GM12878 (cell line): ENCODE data around the gene DYNC1I1. TPM values are rescaled to one million over a fixed set of nuclear protein-coding genes. Genes with fewer than 3 reads are reported as not detected.

Source experiments
- ATAC-seq: fragments of 200-7000 bp; cut with Tn5 transposase; 3 replicates; pipeline ENCODE4 v1.9.1; 2020; ENCODE audit warnings: mild to moderate bottlenecking, moderate library complexity
- BruUV-seq: library from RNA; stranded (reverse); fragments of 400-500 nt; replicated peaks from 2 replicates; lab custom pipeline; 2021; lab: Mats Ljungman, UMichigan
- CTCF ChIA-PET: fragments of 300-600 bp; sonication (Branson Sonifier 250); formaldehyde crosslinking; extraction: SDS; loops from one replicate; lab custom pipeline; 2021; ENCODE audit warnings: inconsistent platforms; lab: Yijun Ruan, JAX
- POLR2A ChIA-PET: fragments of 350-600 bp; formaldehyde crosslinking; extraction: SDS; loops from one replicate; lab custom pipeline; 2021; ENCODE audit warnings: inconsistent platforms; lab: Charles Lee
- RAD21 ChIA-PET: fragments of 300-600 bp; sonication (Branson Sonifier 250); formaldehyde crosslinking; loops from one replicate; lab custom pipeline; 2023; ENCODE audit warnings: antibody characterized with exemption; ENCODE audit not compliant: unreplicated experiment; lab: Charles Lee
- SMC1A ChIA-PET: fragments of 300-600 bp; sonication (Branson Sonifier 250); formaldehyde crosslinking; loops from one replicate; lab custom pipeline; 2023; ENCODE audit not compliant: unreplicated experiment, uncharacterized antibody; lab: Charles Lee
- DNase-seq: peaks from one replicate; pipeline ENCODE4 v3.0.0-alpha.2; 2011; ENCODE audit warnings: low read depth, low spot score
- FAIRE-seq: peaks from 3 replicates; lab custom pipeline; 2011; peaks lifted over from hg19 to GRCh38; lab: Jason Lieb, UNC
- H2AFZ ChIP-seq: 2 replicates; pipeline ENCODE4 v1.6.0; 2011; ENCODE audit warnings: low read depth, low read length, control low read depth; ENCODE audit not compliant: control insufficient read depth
- H3K27ac ChIP-seq: 2 replicates; pipeline ENCODE4 v1.5.1; 2011; ENCODE audit warnings: control low read depth; ENCODE audit not compliant: control insufficient read depth, insufficient read depth
- H3K27me3 ChIP-seq, 2 experiments: replicated peaks in 1 of 2; 2 replicates each; pipeline versions ENCODE4 v1.6.0 to v1.6.1; 2011; ENCODE audit warnings: low read length in 1 of 2; ENCODE audit not compliant: control insufficient read depth in 2 of 2, insufficient read depth in 2 of 2
- H3K36me3 ChIP-seq, 2 experiments: 2 replicates each; pipeline ENCODE4 v1.5.1; 2011; ENCODE audit warnings: low read length in 1 of 2; ENCODE audit not compliant: control insufficient read depth in 2 of 2, insufficient read depth in 2 of 2
- H3K4me1 ChIP-seq: 2 replicates; pipeline ENCODE4 v1.6.1; 2011; ENCODE audit warnings: mild to moderate bottlenecking, low read length, moderate library complexity, mixed read lengths; ENCODE audit not compliant: control insufficient read depth, insufficient read depth
- H3K4me2 ChIP-seq: 2 replicates; pipeline ENCODE4 v1.6.0; 2011; ENCODE audit warnings: control low read depth; ENCODE audit not compliant: control insufficient read depth, insufficient read depth
- H3K4me3 ChIP-seq: fragments of 200-600 bp; sonication (generic); 2 replicates; pipeline ENCODE4 v1.5.1; 2016
- H3K79me2 ChIP-seq: 2 replicates; pipeline ENCODE4 v1.6.0; 2011; ENCODE audit warnings: low read length; ENCODE audit not compliant: control insufficient read depth, insufficient read depth
- H3K9ac ChIP-seq: 2 replicates; pipeline ENCODE4 v1.8.0; 2011; ENCODE audit warnings: low read length, control low read depth, mixed read lengths; ENCODE audit not compliant: control insufficient read depth, insufficient read depth
- H3K9me3 ChIP-seq: replicated peaks from 3 replicates; pipeline ENCODE4 v1.5.1; 2011; ENCODE audit warnings: mild to moderate bottlenecking, low read length; ENCODE audit not compliant: control insufficient read depth, insufficient read depth
- H4K20me1 ChIP-seq: 2 replicates; pipeline ENCODE4 v1.6.0; 2011; ENCODE audit not compliant: control insufficient read depth, insufficient read depth
- ATF7 ChIP-seq: fragments of 450-650 bp; IDR thresholded peaks from 2 replicates; pipeline ENCODE4 v1.6.1; 2016; ENCODE audit warnings: low read depth, mild to moderate bottlenecking
- BCL11A ChIP-seq: IDR thresholded peaks from 2 replicates; pipeline ENCODE4 v1.6.1; 2011; ENCODE audit warnings: low read depth, low read length
- CHD2 ChIP-seq: IDR thresholded peaks from 2 replicates; pipeline ENCODE4 v1.6.1; 2011; ENCODE audit warnings: low read depth, low read length, improper control_type of control experiment, borderline replicate concordance
- E2F8 ChIP-seq: fragments of 450-650 bp; IDR thresholded peaks from 2 replicates; pipeline ENCODE4 v1.6.1; 2018; ENCODE audit warnings: mild to moderate bottlenecking, low read depth, moderate library complexity; ENCODE audit not compliant: partially characterized antibody
- MTA2 ChIP-seq: fragments of 450-650 bp; IDR thresholded peaks from 2 replicates; pipeline ENCODE4 v1.6.1; 2016; ENCODE audit warnings: low read depth, mild to moderate bottlenecking, moderate library complexity
- NFIC ChIP-seq: IDR thresholded peaks from 2 replicates; pipeline ENCODE4 v1.6.1; 2012; ENCODE audit warnings: low read depth, mild to moderate bottlenecking, inconsistent platforms, low read length, moderate library complexity
- NR2F1 ChIP-seq: fragments of 450-650 bp; conservative IDR thresholded peaks from 2 replicates; pipeline ENCODE4 v1.6.1; 2017; ENCODE audit warnings: mild to moderate bottlenecking
- RAD21 ChIP-seq: IDR thresholded peaks from 2 replicates; pipeline ENCODE4 v1.6.1; 2011; ENCODE audit warnings: mild to moderate bottlenecking, low read depth, low read length, moderate library complexity; ENCODE audit not compliant: insufficient read depth
- RCOR1 ChIP-seq: conservative IDR thresholded peaks from 2 replicates; pipeline ENCODE4 v1.6.1; 2012; ENCODE audit warnings: low read depth, low read length, improper control_type of control experiment
- SMC3 ChIP-seq: IDR thresholded peaks from 2 replicates; pipeline ENCODE4 v1.6.1; 2011; ENCODE audit warnings: low read length, improper control_type of control experiment, borderline replicate concordance
- TARDBP ChIP-seq: IDR thresholded peaks from 2 replicates; pipeline ENCODE4 v1.6.1; 2016; ENCODE audit warnings: borderline replicate concordance
- whole genome bisulfite sequencing: methylation state at CpG from one replicate; pipeline ENCODE4 v1.1.6; 2016; ENCODE audit warnings: low lambda C conversion rate; ENCODE audit not compliant: insufficient replicate concordance, insufficient coverage; ENCODE audit errors: missing lambda C conversion rate; 5-methylcytosine and 5-hydroxymethylcytosine counted together
- in situ Hi-C: fragments of 300-500 bp; cut with MboI; formaldehyde crosslinking; loops from 9 replicates; pipeline ENCODE4 v1.14.3; 2018; ENCODE audit warnings: mixed read lengths
- intact Hi-C: fragments of 100-400 bp; cut with micrococcal nuclease; formaldehyde crosslinking; loops from one replicate; pipeline ENCODE4 v1.14.2; 2022; ENCODE audit not compliant: unreplicated experiment
- polyA plus RNA-seq, 11 experiments: library from polyadenylated mRNA; depleted of rRNA in 4 of 11; unstranded in 6 of 11; stranded (reverse) in 5 of 11; fragments of >200 nt; fragmentation: Nextera tagmentation in 4 of 11; fragmentation: Illumina TruSeq in 1 of 11; extraction: Ambion mirVana in 4 of 11; extraction: Trizol in 1 of 11; gene quantifications; 1 replicate in 1 of 11; 2 replicates in 10 of 11; pipeline versions ENCODE4 v1.2.1 to v1.2.3, GENCODE V29; 2011 to 2016; ENCODE audit warnings: inconsistent platforms in 2 of 11, missing spikeins in 2 of 11, low read depth in 1 of 11
- total RNA-seq, 4 experiments: library from RNA; depleted of rRNA in 3 of 4; stranded (reverse); fragments of >200 nt in 3 of 4; fragmentation: Illumina TruSeq in 1 of 4; extraction: Trizol in 1 of 4; gene quantifications; 2 replicates each; pipeline versions ENCODE4 v1.2.1 to v1.2.3, GENCODE V29; 2013 to 2021
- TF ChIP-seq, protein P1 (sequence below): fragments of 450-650 bp; IDR thresholded peaks from 2 replicates; pipeline ENCODE4 v1.6.1; 2014; ENCODE audit warnings: mild to moderate bottlenecking
- TF ChIP-seq, protein P2 (sequence below): fragments of 450-650 bp; IDR thresholded peaks from 2 replicates; pipeline ENCODE4 v1.6.1; 2017; ENCODE audit warnings: antibody characterized with exemption, mild to moderate bottlenecking, moderate library complexity

The DYNC1I1 gene
- total and polyA plus RNA-seq, 10 of the 15 experiments (the other 5 are each of a cell fraction or from before 2014, with no cell fraction given): 0.05 to 0.91 (median 0.14) TPM; not detected in 3

GRCh38 chr7:95980167-95980566 is 207.8 kb downstream of the DYNC1I1 start:
- H3K27me3 ChIP-seq: no peaks in the 10 kb centered on the region
- in situ Hi-C loops (no loop called here), intact Hi-C loops (no loop called here)
- no peak overlapping the region for H2AFZ ChIP-seq
- ChIA-PET RAD21 (no interaction called here), POLR2A (no interaction called here), CTCF (no interaction called here), SMC1A (no interaction called here)
- no peaks in the 10 kb centered on the region for H3K36me3 ChIP-seq
- no peak for DNase-seq
- 71% methylated on average over 5 of the region's 5 CpGs for WGBS
- no peak overlapping the region for H3K4me2 ChIP-seq
- H3K4me1 ChIP-seq: no peaks in the 10 kb centered on the region
- no peak overlapping the region for H3K9ac ChIP-seq
- H4K20me1 ChIP-seq: no peaks in the 10 kb centered on the region
- no peak overlapping the region for H3K4me3 ChIP-seq
- no peaks in the 10 kb centered on the region for H3K9me3 ChIP-seq
- no peak for ATAC-seq
- no TSS peak for BruUV-seq
- no peak overlapping the region for H3K27ac ChIP-seq
- no peaks in the 10 kb centered on the region for H3K79me2 ChIP-seq
- no peak for FAIRE-seq
- TF ChIP-seq RCOR1 (no peak), RAD21 (no peak), NFIC (no peak), ATF7 (no peak), TARDBP (no peak), SMC3 (no peak), CHD2 (no peak), E2F8 (no peak), MTA2 (no peak), BCL11A (no peak), NR2F1 (no peak)
- TF ChIP-seq, protein P1, sequence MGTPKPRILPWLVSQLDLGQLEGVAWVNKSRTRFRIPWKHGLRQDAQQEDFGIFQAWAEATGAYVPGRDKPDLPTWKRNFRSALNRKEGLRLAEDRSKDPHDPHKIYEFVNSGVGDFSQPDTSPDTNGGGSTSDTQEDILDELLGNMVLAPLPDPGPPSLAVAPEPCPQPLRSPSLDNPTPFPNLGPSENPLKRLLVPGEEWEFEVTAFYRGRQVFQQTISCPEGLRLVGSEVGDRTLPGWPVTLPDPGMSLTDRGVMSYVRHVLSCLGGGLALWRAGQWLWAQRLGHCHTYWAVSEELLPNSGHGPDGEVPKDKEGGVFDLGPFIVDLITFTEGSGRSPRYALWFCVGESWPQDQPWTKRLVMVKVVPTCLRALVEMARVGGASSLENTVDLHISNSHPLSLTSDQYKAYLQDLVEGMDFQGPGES: no peak
- TF ChIP-seq, protein P2, sequence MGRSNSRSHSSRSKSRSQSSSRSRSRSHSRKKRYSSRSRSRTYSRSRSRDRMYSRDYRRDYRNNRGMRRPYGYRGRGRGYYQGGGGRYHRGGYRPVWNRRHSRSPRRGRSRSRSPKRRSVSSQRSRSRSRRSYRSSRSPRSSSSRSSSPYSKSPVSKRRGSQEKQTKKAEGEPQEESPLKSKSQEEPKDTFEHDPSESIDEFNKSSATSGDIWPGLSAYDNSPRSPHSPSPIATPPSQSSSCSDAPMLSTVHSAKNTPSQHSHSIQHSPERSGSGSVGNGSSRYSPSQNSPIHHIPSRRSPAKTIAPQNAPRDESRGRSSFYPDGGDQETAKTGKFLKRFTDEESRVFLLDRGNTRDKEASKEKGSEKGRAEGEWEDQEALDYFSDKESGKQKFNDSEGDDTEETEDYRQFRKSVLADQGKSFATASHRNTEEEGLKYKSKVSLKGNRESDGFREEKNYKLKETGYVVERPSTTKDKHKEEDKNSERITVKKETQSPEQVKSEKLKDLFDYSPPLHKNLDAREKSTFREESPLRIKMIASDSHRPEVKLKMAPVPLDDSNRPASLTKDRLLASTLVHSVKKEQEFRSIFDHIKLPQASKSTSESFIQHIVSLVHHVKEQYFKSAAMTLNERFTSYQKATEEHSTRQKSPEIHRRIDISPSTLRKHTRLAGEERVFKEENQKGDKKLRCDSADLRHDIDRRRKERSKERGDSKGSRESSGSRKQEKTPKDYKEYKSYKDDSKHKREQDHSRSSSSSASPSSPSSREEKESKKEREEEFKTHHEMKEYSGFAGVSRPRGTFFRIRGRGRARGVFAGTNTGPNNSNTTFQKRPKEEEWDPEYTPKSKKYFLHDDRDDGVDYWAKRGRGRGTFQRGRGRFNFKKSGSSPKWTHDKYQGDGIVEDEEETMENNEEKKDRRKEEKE: no peak
